ENCODE measurements around the gene UHRF1.
A peak's percentile ranks its signal among the peaks of the same experiment; 100 is the strongest.

UHRF1 gene

GRCh38 chr19:4900879-4901278, 8.4 kb upstream of the UHRF1 start:
- DNase-seq: peak in 3 of 4 experiments; percentile 33 to 57 (median 50)

- no peak for DNase-seq
Measured at GRCh38 chr19:4902796-4903195, 6.5 kb upstream of the UHRF1 start, which contains the start of gene ARRDC5. Gene ARRDC5 (minus strand): TSS chr19:4902896. CDS start chr19:4902825, 71 bp downstream.

DNA sequence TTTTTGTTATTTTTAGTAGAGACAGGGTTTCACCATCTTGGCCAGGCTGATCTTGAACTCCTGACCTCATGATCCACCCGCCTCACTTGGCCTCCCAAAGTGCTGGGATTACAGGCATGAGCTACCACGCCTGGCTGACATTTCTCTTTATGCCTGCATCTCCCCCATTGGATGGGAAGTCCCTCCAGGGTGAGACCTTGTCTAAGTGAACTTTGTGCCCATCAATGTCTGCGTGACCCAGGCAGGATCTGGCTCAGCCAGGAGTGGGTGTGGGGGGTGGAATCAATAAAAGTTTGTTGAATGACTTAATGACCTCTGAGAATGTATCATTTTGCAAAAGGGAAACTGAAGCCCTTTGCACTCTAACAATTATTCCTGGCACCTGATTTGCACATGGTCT, 4.8 kb upstream of the UHRF1 start:
- DNase-seq: no peak

DNA sequence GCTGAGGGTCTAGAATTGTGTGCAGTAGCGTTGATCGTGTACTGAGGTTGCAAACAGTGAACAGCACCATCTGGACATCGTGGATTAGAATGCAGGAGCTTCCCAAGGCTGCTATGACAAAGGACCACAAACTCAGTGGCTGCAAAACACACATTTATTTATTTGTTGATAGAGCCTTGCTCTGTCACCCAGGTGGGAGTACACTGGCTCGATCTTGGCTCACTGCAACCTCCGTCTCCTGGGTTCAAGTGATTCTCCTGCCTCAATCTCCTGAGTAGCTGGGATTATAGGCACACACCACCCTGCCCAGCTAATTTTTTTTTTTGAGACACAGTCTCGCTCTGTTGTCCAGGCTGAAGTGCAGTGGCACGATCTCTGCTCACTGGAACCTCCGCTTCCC, 2.3 kb upstream of the UHRF1 start:
- DNase-seq: no peak

- no peak for DNase-seq
Measured at GRCh38 chr19:4908360-4908759, 941 bp upstream of the UHRF1 start.

- DNase-seq: no peak
Measured at GRCh38 chr19:4908781-4909155, 533 bp upstream of the UHRF1 start.

DNA sequence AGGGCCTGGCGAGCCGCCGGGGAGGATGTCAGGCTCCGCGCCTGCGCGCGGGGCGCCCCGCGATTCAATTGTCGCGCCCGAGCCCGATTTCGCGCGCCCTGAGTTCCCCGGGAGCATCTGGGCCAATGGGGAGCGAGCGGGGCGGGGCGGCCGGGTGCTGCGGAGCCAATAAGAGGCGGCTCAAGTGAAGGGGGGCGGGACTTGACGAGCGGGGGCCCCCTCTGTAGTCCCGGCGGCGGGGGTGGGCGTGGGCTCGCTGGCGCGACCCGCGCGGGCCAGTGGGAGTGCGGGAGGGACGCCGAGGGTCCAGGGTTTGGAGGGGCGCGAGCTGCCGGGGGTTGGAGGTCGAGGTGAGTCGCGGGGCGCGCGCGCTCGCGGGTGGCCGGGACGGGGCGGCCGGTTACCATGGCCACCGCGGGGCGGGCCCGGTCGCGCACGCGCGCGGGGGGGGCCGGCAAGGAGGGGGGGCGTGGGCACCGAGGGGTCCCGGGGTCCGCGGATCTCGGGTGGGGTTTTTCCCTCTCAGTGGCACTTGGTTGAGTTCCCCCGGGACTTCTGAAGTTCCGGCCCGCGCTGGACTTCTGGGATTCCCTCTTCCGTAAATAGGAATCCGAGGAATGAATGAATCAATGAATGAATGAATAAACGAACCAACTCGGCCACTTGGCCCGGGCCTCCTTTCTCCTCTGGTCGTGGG, 744 bp downstream of the UHRF1 start:
- peak; percentile 94 to 98 (median 96) for DNase-seq

DNA sequence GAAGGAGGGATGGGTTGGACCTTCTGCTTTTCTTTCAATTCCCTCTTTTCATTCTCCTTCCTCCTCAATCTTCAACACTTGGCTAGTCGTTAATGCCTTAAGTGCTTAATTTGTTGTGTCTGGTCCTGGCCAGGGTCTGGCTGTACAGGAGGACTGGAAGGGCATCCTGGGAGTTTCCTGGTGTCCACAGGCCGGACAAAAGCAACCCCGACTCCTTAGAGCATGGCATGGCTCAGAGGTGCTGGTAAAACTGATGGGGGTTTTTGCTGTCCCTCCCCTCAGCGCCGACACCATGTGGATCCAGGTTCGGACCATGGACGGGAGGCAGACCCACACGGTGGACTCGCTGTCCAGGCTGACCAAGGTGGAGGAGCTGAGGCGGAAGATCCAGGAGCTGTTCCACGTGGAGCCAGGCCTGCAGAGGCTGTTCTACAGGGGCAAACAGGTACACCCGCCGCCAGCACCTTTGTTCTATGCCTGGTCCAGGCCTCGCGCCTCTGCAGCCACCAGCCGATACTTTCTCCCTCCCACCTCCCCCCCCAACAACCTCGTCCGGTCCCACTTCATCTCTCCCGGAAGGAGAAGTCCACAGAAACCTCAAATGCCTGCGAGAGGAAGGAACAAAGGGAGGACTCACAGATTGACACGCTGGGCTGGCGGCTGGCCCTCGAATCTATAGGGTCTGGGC, 1.4 kb downstream of the UHRF1 start:
- peak; percentile 61 to 80 (median 73) for DNase-seq

DNA sequence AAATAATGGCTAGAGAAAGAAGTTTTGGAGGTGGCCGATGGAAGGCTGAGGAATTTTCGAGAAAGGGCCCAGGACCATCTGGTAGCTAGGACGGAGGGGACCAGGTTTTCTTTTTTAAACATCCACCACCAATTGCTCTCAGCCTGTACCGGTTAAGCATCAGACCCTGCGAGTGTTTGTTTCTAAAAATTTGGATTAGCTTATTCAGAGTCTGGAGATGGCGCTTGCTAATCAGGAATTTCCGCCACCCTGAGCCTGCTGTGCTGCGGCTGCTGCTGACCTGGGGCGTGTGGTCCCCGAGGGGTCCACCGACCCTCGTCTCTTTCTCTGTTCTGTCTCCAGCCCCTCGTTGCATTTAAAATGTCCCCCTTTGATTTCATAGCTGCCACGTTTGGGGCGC, 2.0 kb downstream of the UHRF1 start:
- DNase-seq: no peak

GRCh38 chr19:4911786-4912672, 2.7 kb downstream of the UHRF1 start:
- peak; percentile 63 to 75 (median 70) for DNase-seq

DNA sequence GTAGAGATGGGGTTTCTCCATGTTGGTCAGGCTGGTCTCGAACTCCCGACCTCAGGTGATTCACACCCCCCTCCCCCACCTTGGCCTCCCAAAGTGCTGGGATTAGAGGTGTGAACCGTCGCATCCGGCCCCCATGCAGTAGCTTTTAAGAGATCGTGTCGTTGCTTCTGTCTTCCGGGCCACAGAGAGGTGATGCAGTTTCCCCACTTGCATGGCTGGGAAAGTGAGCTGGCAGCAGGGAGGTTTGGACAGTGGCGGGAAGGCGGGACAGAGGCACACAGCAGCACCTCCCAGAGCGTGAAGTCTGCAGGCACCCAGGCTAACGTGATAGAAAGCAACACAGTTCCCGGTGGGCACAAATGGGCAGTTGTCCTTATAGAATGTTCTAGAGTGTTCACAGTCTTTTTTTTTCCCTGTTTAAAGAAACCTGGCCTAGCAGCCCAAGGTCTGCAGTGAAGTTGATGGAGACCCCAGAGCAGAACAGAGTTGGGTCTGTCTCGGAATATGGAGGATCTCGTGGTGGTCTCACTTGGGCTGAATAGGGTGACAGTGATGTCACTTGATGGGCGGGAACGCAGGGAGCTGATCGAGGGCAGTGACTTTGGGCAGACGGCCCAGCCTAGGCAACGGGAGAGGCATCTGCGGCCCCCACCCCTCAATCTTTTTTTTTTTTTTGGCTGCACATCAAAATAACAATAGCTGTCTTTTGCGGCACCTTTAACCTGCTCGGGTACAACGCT, 4.9 kb downstream of the UHRF1 start:
- DNase-seq: no peak

DNA sequence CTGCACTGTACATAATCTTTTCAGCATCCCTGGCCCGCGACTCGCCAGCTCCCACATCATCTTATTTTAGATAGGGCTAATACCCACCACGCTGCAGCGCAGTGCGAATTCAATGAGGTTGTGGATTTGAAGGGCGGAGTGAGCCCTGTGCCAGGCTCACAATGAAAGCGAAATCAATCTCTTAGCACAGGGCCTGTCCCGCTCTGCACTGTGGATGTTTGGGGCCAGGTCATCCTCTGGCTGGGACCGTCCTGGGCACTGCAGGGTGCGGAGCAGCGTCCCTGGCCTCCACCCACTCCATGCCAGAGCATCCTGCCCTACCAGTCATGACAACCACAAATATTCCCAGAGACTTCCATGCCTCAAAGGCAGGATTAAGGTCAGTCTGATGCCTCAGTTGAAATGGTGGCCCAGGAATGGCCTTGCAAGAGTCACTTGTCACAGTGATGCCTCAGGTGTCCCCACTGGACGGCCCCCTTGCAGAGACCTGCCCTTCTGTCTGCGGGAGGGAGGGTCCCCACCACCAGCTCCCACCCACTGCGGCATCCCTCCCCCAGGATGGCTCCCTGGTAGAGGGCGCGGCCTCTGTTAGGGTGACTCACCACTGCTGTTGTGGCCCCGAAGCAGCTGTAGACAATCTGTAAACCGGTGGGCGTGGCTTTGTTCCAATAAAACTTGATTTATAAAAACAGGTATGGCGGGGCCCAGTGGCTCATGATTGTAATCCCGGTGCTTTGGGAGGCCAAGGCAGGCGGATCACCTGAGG, 5.6 kb downstream of the UHRF1 start:
- DNase-seq: peak; percentile 39 to 58 (median 53)

GRCh38 chr19:4916292-4917082, 7.2 kb downstream of the UHRF1 start:
- DNase-seq: peak; percentile 23 to 58 (median 41)

DNA sequence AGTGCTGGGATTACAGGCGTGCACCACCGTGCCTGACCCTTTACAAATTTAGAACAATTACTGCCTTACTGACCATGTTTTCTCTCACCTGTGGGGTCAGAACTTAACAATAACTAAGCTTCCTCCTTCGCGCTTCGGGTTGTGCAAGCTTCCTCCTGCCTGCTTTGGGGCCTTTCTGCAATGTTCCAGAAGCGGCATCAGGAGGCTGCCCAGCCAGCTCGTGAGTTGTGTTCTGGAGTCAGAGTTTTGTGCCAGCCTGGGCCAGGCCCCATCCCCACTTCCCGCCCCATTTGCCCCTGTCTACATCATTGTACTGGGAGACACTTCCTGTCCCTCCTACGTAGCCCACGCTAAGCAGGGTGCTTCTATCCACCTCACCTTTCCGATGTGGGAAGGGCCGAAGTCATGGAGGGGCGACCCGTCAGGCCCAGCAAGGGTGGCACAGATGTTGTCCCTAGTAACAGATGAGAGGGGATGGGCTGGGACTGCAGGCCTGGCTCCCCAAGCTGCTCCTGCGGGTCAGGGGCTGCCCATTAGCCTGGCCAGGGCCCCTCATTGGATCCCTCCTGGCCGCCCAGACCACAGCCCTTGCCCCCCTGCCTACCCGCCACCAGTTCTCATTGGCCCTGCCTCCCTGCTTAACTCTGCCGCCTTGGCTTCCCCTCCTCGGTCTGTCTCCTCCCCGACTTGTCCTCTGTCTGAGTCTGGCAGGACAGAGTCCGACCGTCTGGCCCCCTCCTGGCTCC, 13.4 kb downstream of the UHRF1 start:
- peak; percentile 30 to 67 (median 54) for DNase-seq

- no peak for DNase-seq
Measured at GRCh38 chr19:4923276-4923747, 14.0 kb downstream of the UHRF1 start.

DNA sequence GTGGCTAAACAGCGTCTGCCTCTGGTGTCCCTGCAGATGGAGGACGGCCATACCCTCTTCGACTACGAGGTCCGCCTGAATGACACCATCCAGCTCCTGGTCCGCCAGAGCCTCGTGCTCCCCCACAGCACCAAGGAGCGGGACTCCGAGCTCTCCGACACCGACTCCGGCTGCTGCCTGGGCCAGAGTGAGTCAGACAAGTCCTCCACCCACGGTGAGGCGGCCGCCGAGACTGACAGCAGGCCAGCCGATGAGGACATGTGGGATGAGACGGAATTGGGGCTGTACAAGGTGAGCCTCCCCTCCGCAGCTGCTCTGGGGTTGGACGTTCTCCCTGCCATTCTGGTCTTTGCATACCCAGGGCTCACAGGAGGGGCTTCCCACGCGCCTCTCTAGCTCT, 19.9 kb downstream of the UHRF1 start:
- no peak for DNase-seq

- no peak for DNase-seq
Measured at GRCh38 chr19:4930664-4931063, 21.4 kb downstream of the UHRF1 start.

DNA sequence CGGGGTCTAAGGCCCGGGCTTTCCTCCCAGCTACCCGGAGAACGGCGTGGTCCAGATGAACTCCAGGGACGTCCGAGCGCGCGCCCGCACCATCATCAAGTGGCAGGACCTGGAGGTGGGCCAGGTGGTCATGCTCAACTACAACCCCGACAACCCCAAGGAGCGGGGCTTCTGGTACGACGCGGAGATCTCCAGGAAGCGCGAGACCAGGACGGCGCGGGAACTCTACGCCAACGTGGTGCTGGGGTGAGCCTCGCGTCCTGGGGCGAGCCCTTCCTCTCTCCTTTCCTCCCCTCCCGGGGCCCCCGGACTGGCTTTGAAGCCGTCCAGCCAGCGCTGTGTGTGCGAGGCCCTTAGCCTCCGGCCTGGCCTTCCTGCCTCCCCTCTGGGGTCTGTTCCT, 23.4 kb downstream of the UHRF1 start:
- no peak for DNase-seq

- peak in 1 of 4 experiments; percentile 23 for DNase-seq
Measured at GRCh38 chr19:4933528-4933927, 24.2 kb downstream of the UHRF1 start.

GRCh38 chr19:4935444-4935843, 26.1 kb downstream of the UHRF1 start:
- no peak for DNase-seq
